ENCODE measurements around the gene ERGIC2.

GRCh38 chr12:29427964-29428363 lies 47.0 kb upstream of the ERGIC2 start:
- TF ChIP-seq ZNF274 (IDR thresholded peaks at IDR 0.05; ENCODE audit: low read depth, low read length): no peak
- TF ChIP-seq YY1 (IDR thresholded peaks at IDR 0.05; ENCODE audit: insufficient read depth, insufficient read length): no peak
- TF ChIP-seq SUZ12 (IDR thresholded peaks at IDR 0.05; ENCODE audit: extremely low read depth, insufficient read depth, insufficient read length): no peak

Measured in NT2/D1 (cell line).